A673 (cell line): ENCODE data around the gene TP53INP2. TPM values are rescaled to one million over a fixed set of nuclear protein-coding genes. Genes with fewer than 3 reads are reported as not detected.

Experiments
- BruUV-seq: library from RNA; stranded (reverse); fragments of 400-500 nt; replicated peaks from 2 replicates; lab custom pipeline; 2021; lab: Mats Ljungman, UMichigan
- CTCF ChIA-PET: fragments of 300-600 bp; sonication (Branson Sonifier 250); formaldehyde crosslinking; loops from one replicate; lab custom pipeline; 2022; ENCODE audit warnings: antibody characterized with exemption; lab: Charles Lee
- POLR2A ChIA-PET: fragments of 300-600 bp; sonication (Branson Sonifier 250); formaldehyde crosslinking; loops from one replicate; lab custom pipeline; 2022; ENCODE audit warnings: antibody characterized with exemption; ENCODE audit not compliant: low non-redundant PET; lab: Charles Lee
- DNase-seq: peaks from one replicate; pipeline ENCODE4 v3.0.0-alpha.2; 2015; ENCODE audit warnings: low spot score
- H3K27ac ChIP-seq: fragments of 200-600 bp; sonication (generic); 2 replicates; pipeline ENCODE4 v1.5.1; 2016; ENCODE audit warnings: mixed run types, low read depth, mild to moderate bottlenecking, mixed read lengths, antibody characterized with exemption, low read length; ENCODE audit not compliant: poor library complexity, severe bottlenecking
- H3K27me3 ChIP-seq: fragments of 200-600 bp; sonication (generic); replicated peaks from 2 replicates; pipeline ENCODE4 v1.6.1; 2017; ENCODE audit warnings: mixed run types, low read depth, mild to moderate bottlenecking, mixed read lengths, antibody characterized with exemption, low read length; ENCODE audit not compliant: insufficient read depth, poor library complexity
- H3K36me3 ChIP-seq: fragments of 200-600 bp; sonication (generic); 2 replicates; pipeline ENCODE4 v1.6.1; 2016; ENCODE audit warnings: mixed run types, mild to moderate bottlenecking, mixed read lengths, antibody characterized with exemption, low read length; ENCODE audit not compliant: insufficient read depth, poor library complexity, severe bottlenecking
- H3K4me1 ChIP-seq: fragments of 200-600 bp; sonication (generic); 2 replicates; pipeline ENCODE4 v1.6.1; 2017; ENCODE audit warnings: mixed run types, mild to moderate bottlenecking, mixed read lengths, antibody characterized with exemption, low read length; ENCODE audit not compliant: insufficient read depth, poor library complexity, severe bottlenecking
- H3K4me3 ChIP-seq: fragments of 200-600 bp; sonication (generic); 2 replicates; pipeline ENCODE4 v1.5.1; 2016; ENCODE audit warnings: low read depth, mixed run types, mild to moderate bottlenecking, mixed read lengths, low read length; ENCODE audit not compliant: poor library complexity, severe bottlenecking
- H3K9me3 ChIP-seq: fragments of 200-600 bp; sonication (generic); 2 replicates; pipeline ENCODE4 v1.6.1; 2016; ENCODE audit warnings: mixed run types, low read depth, mild to moderate bottlenecking, mixed read lengths, antibody characterized with exemption, low read length; ENCODE audit not compliant: poor library complexity, severe bottlenecking
- CTCF ChIP-seq: fragments of 300-800, 200-600 bp; sonication (generic); conservative IDR thresholded peaks from 2 replicates; pipeline ENCODE4 v1.5.1; 2017; ENCODE audit warnings: low read depth, mild to moderate bottlenecking, antibody characterized with exemption, low read length, moderate library complexity, mixed read lengths
- EZH2 ChIP-seq: fragments of 200-600 bp; sonication (generic); IDR thresholded peaks from 2 replicates; pipeline ENCODE4 v1.6.1; 2017; ENCODE audit warnings: borderline replicate concordance, low read depth, mild to moderate bottlenecking, mixed read lengths, antibody characterized with exemption, low read length; ENCODE audit not compliant: poor library complexity, severe bottlenecking
- intact Hi-C: fragments of 100-400 bp; cut with micrococcal nuclease; formaldehyde crosslinking; loops from one replicate; pipeline ENCODE4 v1.10.0; 2022; ENCODE audit not compliant: unreplicated experiment
- total RNA-seq: library from RNA; stranded (reverse); gene quantifications from 2 replicates; pipeline ENCODE4 v1.2.3, GENCODE V29; 2021

TP53INP2 gene
- total RNA-seq, 1 experiment from 2014 or later, result 7.2 TPM

GRCh38 chr20:34680586-34681175, 23.5 kb upstream of the TP53INP2 start:
- POLR2A ChIA-PET, result no interaction called here
- CTCF ChIA-PET, result no interaction called here
- no peak for DNase-seq
- intact Hi-C loops, result no loop called here
- Histone ChIP-seq H3K36me3 (no peaks in the 10 kb centered on the region), H3K9me3 (no peaks in the 10 kb centered on the region), H3K4me3 (no peak overlapping the region), H3K27ac (no peak overlapping the region), H3K27me3 (no peaks in the 10 kb centered on the region), H3K4me1 (peaks cover 14% of the 10 kb centered on the region)
- TF ChIP-seq EZH2, result no peak
- TF ChIP-seq CTCF, result no peak
- BruUV-seq, result no TSS peak

GRCh38 chr20:34683667-34684066, 20.5 kb upstream of the TP53INP2 start:
- TF ChIP-seq EZH2 (no peak), CTCF (no peak)
- intact Hi-C loops, result no loop called here
- H3K9me3 ChIP-seq, result no peaks in the 10 kb centered on the region
- ChIA-PET POLR2A (interaction anchor here (0.6 kb wide), 1 partner anchor 52 kb away, joined by 9 read pairs; no protein-coding TSS in a partner anchor), CTCF (no interaction called here)
- H3K4me1 ChIP-seq, result peaks cover 5% of the 10 kb centered on the region
- BruUV-seq, result no TSS peak
- no peak overlapping the region for H3K4me3 ChIP-seq
- no peak for DNase-seq
- no peaks in the 10 kb centered on the region for H3K27me3 ChIP-seq
- no peak overlapping the region for H3K27ac ChIP-seq
- H3K36me3 ChIP-seq, result no peaks in the 10 kb centered on the region

- intact Hi-C loops, result no loop called here
- H3K27me3 ChIP-seq, result no peaks in the 10 kb centered on the region
- BruUV-seq, result no TSS peak
- no peak for DNase-seq
- no peak overlapping the region for H3K4me3 ChIP-seq
- no peaks in the 10 kb centered on the region for H3K36me3 ChIP-seq
- TF ChIP-seq EZH2 (no peak), CTCF (no peak)
- no peak overlapping the region for H3K27ac ChIP-seq
- no peaks in the 10 kb centered on the region for H3K9me3 ChIP-seq
- ChIA-PET POLR2A (no interaction called here), CTCF (no interaction called here)
- no peaks in the 10 kb centered on the region for H3K4me1 ChIP-seq
Measured at GRCh38 chr20:34689486-34689885, 14.7 kb upstream of the TP53INP2 start.
